ENCODE data around the gene CNMD.

DNA sequence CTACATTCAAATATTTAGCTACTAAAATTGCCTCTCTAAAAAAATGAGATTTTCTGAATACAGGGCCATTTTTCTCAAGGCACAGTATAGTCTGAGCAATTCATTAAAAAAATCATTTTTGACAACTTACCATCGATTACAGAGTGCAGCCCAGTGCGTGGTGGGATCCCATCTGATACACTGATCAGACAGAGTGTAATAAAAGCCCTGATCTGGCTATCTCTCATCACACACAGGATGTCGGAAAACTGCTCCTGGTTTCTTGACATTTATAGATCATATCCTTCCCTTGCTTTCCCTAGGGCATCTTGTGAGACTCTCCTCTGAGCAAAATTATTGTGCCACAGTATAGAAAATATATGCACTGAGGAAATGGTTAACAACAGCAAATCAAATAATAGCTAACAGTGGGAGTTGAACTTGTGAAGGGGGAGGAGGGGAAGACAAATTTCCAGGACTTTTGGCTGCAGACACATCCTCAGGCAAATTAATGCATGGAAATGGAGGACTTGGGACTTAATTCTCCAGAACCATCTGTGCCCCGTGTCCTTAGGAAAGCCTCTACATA is 28.4 kb upstream of the CNMD start:
- TF ChIP-seq RNF2 (IDR thresholded peaks at IDR 0.05; ENCODE audit: borderline replicate concordance, low read depth) (no peak), EP300 (IDR thresholded peaks at IDR 0.05) (no peak), PHF8 (IDR thresholded peaks at IDR 0.05; ENCODE audit: borderline replicate concordance, low read depth) (no peak), POLR2A (IDR thresholded peaks at IDR 0.05; ENCODE audit: low read length) (no peak), CBX2 (IDR thresholded peaks at IDR 0.05; ENCODE audit: borderline replicate concordance, low read depth) (no peak)
- TF ChIP-seq, protein P1, sequence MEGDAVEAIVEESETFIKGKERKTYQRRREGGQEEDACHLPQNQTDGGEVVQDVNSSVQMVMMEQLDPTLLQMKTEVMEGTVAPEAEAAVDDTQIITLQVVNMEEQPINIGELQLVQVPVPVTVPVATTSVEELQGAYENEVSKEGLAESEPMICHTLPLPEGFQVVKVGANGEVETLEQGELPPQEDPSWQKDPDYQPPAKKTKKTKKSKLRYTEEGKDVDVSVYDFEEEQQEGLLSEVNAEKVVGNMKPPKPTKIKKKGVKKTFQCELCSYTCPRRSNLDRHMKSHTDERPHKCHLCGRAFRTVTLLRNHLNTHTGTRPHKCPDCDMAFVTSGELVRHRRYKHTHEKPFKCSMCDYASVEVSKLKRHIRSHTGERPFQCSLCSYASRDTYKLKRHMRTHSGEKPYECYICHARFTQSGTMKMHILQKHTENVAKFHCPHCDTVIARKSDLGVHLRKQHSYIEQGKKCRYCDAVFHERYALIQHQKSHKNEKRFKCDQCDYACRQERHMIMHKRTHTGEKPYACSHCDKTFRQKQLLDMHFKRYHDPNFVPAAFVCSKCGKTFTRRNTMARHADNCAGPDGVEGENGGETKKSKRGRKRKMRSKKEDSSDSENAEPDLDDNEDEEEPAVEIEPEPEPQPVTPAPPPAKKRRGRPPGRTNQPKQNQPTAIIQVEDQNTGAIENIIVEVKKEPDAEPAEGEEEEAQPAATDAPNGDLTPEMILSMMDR (IDR thresholded peaks at IDR 0.05): no peak
- TF ChIP-seq, protein P2, sequence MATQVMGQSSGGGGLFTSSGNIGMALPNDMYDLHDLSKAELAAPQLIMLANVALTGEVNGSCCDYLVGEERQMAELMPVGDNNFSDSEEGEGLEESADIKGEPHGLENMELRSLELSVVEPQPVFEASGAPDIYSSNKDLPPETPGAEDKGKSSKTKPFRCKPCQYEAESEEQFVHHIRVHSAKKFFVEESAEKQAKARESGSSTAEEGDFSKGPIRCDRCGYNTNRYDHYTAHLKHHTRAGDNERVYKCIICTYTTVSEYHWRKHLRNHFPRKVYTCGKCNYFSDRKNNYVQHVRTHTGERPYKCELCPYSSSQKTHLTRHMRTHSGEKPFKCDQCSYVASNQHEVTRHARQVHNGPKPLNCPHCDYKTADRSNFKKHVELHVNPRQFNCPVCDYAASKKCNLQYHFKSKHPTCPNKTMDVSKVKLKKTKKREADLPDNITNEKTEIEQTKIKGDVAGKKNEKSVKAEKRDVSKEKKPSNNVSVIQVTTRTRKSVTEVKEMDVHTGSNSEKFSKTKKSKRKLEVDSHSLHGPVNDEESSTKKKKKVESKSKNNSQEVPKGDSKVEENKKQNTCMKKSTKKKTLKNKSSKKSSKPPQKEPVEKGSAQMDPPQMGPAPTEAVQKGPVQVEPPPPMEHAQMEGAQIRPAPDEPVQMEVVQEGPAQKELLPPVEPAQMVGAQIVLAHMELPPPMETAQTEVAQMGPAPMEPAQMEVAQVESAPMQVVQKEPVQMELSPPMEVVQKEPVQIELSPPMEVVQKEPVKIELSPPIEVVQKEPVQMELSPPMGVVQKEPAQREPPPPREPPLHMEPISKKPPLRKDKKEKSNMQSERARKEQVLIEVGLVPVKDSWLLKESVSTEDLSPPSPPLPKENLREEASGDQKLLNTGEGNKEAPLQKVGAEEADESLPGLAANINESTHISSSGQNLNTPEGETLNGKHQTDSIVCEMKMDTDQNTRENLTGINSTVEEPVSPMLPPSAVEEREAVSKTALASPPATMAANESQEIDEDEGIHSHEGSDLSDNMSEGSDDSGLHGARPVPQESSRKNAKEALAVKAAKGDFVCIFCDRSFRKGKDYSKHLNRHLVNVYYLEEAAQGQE (IDR thresholded peaks at IDR 0.05): no peak
